ENCODE results near the gene INHBC.
A peak's percentile ranks its signal among the peaks of the same experiment; 100 is the strongest.

Gene INHBC

GRCh38 chr12:57452937-57453509 lies 18.4 kb downstream of the INHBC start:
- peak; percentile 69 to 97 (median 86) for DNase-seq
- intact Hi-C loops (cut with DNase I), result loop anchor here (1.0 to 2.0 kb wide), 2 partner anchors 146 to 190 kb away; no protein-coding TSS in a partner anchor

GRCh38 chr12:57454213-57454565 lies 19.6 kb downstream of the INHBC start:
- intact Hi-C loops (cut with DNase I), result no loop called here
- peak in 1 of 10 donors; percentile 49 for DNase-seq

GRCh38 chr12:57454566-57455373 lies 20.2 kb downstream of the INHBC start, which contains the start of gene INHBE:
INHBE (plus strand) TSS chr12:57455307; CDS start chr12:57455537, 230 bp downstream.
- intact Hi-C loops (cut with DNase I), result no loop called here
- DNase-seq, result peak in 1 of 10 donors; percentile 66

GRCh38 chr12:57455374-57456144 lies 21.0 kb downstream of the INHBC start:
- intact Hi-C loops (cut with DNase I), result no loop called here
- DNase-seq, result no peak

GRCh38 chr12:57456145-57456700 lies 21.6 kb downstream of the INHBC start:
- peak in 1 of 10 donors; percentile 69 for DNase-seq
- intact Hi-C loops (cut with DNase I), result no loop called here

GRCh38 chr12:57456737-57457490 lies 22.3 kb downstream of the INHBC start:
- peak in 1 of 10 donors; percentile 30 for DNase-seq
- intact Hi-C loops (cut with DNase I), result no loop called here

- intact Hi-C loops (cut with DNase I), result loop anchor here (2.0 kb wide), 1 partner anchor 30 kb away; the partner anchor contains the start of gene MARS1
Observed at GRCh38 chr12:57458665-57459054, 24.1 kb downstream of the INHBC start.

GRCh38 chr12:57459055-57459749 lies 24.6 kb downstream of the INHBC start:
- peak; percentile 89 to 98 (median 94) for DNase-seq
- intact Hi-C loops (cut with DNase I), result loop anchor here (2.0 kb wide), 1 partner anchor 30 kb away; the partner anchor contains the start of gene MARS1

More at GRCh38 chr12:57458665-57459054, 24.1 kb downstream of the INHBC start:
- DNase-seq, result no peak

- DNase-seq, result no peak
- intact Hi-C loops (cut with DNase I), result loop anchor here (2.0 kb wide), 1 partner anchor 29 kb away; the partner anchor contains the start of gene MARS1
Observed at GRCh38 chr12:57459750-57460467, 25.3 kb downstream of the INHBC start, which contains the start of gene GLI1. GLI1 (plus strand) TSS chr12:57459785; CDS start chr12:57463692, 3,907 bp downstream.

- DNase-seq, result no peak
- intact Hi-C loops (cut with DNase I), result no loop called here
Observed at GRCh38 chr12:57460468-57460784, 25.8 kb downstream of the INHBC start.

- peak in 1 of 10 donors; percentile 59 for DNase-seq
Observed at GRCh38 chr12:57460841-57461275, 26.3 kb downstream of the INHBC start.

GRCh38 chr12:57461276-57461916 lies 26.8 kb downstream of the INHBC start:
- intact Hi-C loops (cut with DNase I), result no loop called here
- peak in 3 of 10 donors; percentile 29 to 77 (median 40) for DNase-seq

More at GRCh38 chr12:57460841-57461275, 26.3 kb downstream of the INHBC start:
- intact Hi-C loops (cut with DNase I), result no loop called here

- no peak for DNase-seq
- intact Hi-C loops (cut with DNase I), result no loop called here
Observed at GRCh38 chr12:57461917-57462250, 27.3 kb downstream of the INHBC start.

- DNase-seq, result peak; percentile 65 to 96 (median 79)
- intact Hi-C loops (cut with DNase I), result no loop called here
Observed at GRCh38 chr12:57462251-57462911, 27.8 kb downstream of the INHBC start.

- intact Hi-C loops (cut with DNase I), result no loop called here
- no peak for DNase-seq
Observed at GRCh38 chr12:57462912-57463253, 28.3 kb downstream of the INHBC start.

GRCh38 chr12:57464569-57464968 lies 30.0 kb downstream of the INHBC start:
- peak in 1 of 10 donors; percentile 44 for DNase-seq
- intact Hi-C loops (cut with DNase I), result no loop called here

- intact Hi-C loops (cut with DNase I), result no loop called here
- DNase-seq, result peak in 1 of 10 donors; percentile 31
Observed at GRCh38 chr12:57465030-57465746, 30.6 kb downstream of the INHBC start.

All from posterior cingulate gyrus (tissue), 11 donors.